Tibial artery (tissue), 4 donors: ENCODE measurements around the gene PHKG2.

Experiments
- DNase-seq, 2 donors: peaks; one replicate each; pipeline ENCODE4 v3.0.0-alpha.2; 2019
- H3K27ac ChIP-seq, 2 donors: fragments of 200-600 bp; sonication (generic) in 1 of 2; 1 replicate in 1 of 2; 2 replicates in 1 of 2; pipeline ENCODE4 v1.5.1; 2018 to 2019; ENCODE audit warnings: mild to moderate bottlenecking in 1 of 2
- H3K27me3 ChIP-seq, 2 donors: fragments of 200-600 bp; sonication (generic) in 1 of 2; one replicate each; pipeline versions ENCODE4 v1.5.1 to v1.6.0; 2016 to 2019
- H3K36me3 ChIP-seq, 3 donors: fragments of 200-600 bp; sonication (generic) in 2 of 3; one replicate each; pipeline ENCODE4 v1.5.1; 2016 to 2019; ENCODE audit warnings: mild to moderate bottlenecking in 2 of 3
- H3K4me1 ChIP-seq, 4 donors: fragments of 200-600 bp; sonication (generic) in 2 of 4; 1 replicate in 3 of 4; 2 replicates in 1 of 4; pipeline ENCODE4 v1.5.1; 2016 to 2019
- H3K4me3 ChIP-seq, 2 donors: fragments of 200-600 bp; sonication (generic) in 1 of 2; 1 replicate in 1 of 2; 2 replicates in 1 of 2; pipeline ENCODE4 v1.5.1; 2018 to 2019; ENCODE audit warnings: mild to moderate bottlenecking in 2 of 2
- H3K9me3 ChIP-seq, 3 donors: fragments of 200-600 bp; sonication (generic) in 1 of 3; one replicate each; pipeline ENCODE4 v1.5.1; 2016 to 2019
- CTCF ChIP-seq, 2 experiments: fragments of 200-600 bp in 1 of 2; fragments of 450-650 bp in 1 of 2; IDR thresholded peaks; one replicate each; pipeline ENCODE4 v1.5.1; 2017 to 2019; ENCODE audit warnings: antibody characterized with exemption in 2 of 2, mild to moderate bottlenecking in 1 of 2, moderate library complexity in 1 of 2
- intact Hi-C: fragments of 100-400 bp; cut with DNase I; formaldehyde crosslinking; loops from one replicate; pipeline ENCODE4 v1.15.0; 2023; ENCODE audit warnings: low total_unique reads

PHKG2 gene

GRCh38 chr16:30760001-30760559 is 11.9 kb downstream of the PHKG2 start:
- Histone ChIP-seq H3K36me3 (peaks cover 15 to 67% (median 20%) of the 10 kb centered on the region in 3 donors), H3K4me1 (peaks cover 5 to 35% (median 26%) of the 10 kb centered on the region in 4 donors), H3K9me3 (no peaks in the 10 kb centered on the region), H3K27me3 (no peaks in the 10 kb centered on the region), H3K27ac (no peak overlapping the region), H3K4me3 (no peak overlapping the region)
- no peak for TF ChIP-seq CTCF (IDR thresholded peaks at IDR 0.05)
- no peak for DNase-seq
- intact Hi-C loops: no loop called here

- Histone ChIP-seq H3K36me3 (peaks cover 20 to 69% (median 28%) of the 10 kb centered on the region in 3 donors), H3K27ac (peak overlapping the region; percentile 65 to 92), H3K4me1 (peaks cover 5 to 37% (median 26%) of the 10 kb centered on the region in 4 donors), H3K4me3 (peak overlapping the region; percentile 73 to 79), H3K27me3 (no peaks in the 10 kb centered on the region), H3K9me3 (no peaks in the 10 kb centered on the region)
- no peak for TF ChIP-seq CTCF (IDR thresholded peaks at IDR 0.05)
- intact Hi-C loops: no loop called here
- DNase-seq: no peak
Measured at GRCh38 chr16:30760577-30761426, 12.6 kb downstream of the PHKG2 start.

GRCh38 chr16:30761427-30761927 is 13.3 kb downstream of the PHKG2 start:
- Histone ChIP-seq H3K9me3 (no peaks in the 10 kb centered on the region), H3K36me3 (peaks cover 27 to 69% (median 34%) of the 10 kb centered on the region in 3 donors), H3K4me1 (peaks cover 5 to 37% (median 26%) of the 10 kb centered on the region in 4 donors), H3K4me3 (peak overlapping the region; percentile 73 to 79), H3K27me3 (no peaks in the 10 kb centered on the region), H3K27ac (peak overlapping the region; percentile 65 to 92)
- DNase-seq: no peak
- intact Hi-C loops: no loop called here
- TF ChIP-seq CTCF (IDR thresholded peaks at IDR 0.05): no peak

GRCh38 chr16:30761928-30762902 is 14.0 kb downstream of the PHKG2 start, which contains the start of the genes CFAP119 and RNF40:
Gene CFAP119, minus strand, starts transcription at chr16:30762062. Its CDS starts 314 bp downstream, at chr16:30761748.
Gene RNF40, plus strand, starts transcription at chr16:30762322. Its CDS starts 224 bp downstream, at chr16:30762546.
- TF ChIP-seq CTCF (IDR thresholded peaks at IDR 0.05): no peak
- Histone ChIP-seq H3K4me3 (peak within 1 kb of the TSS; percentile 73 to 79), H3K4me1 (peaks cover 5 to 37% (median 26%) of the 10 kb centered on the region in 4 donors), H3K27me3 (no peaks in the 10 kb centered on the region), H3K9me3 (no peaks in the 10 kb centered on the region), H3K36me3 (peaks cover 34 to 69% (median 41%) of the 10 kb centered on the region in 3 donors), H3K27ac (peak within 1 kb of the TSS; percentile 90 to 92)
- intact Hi-C loops: no loop called here
- peak; percentile 97 to 99 for DNase-seq
